GM12878 (cell line): Measurements from ENCODE around the gene PLB1. TPM values are rescaled to one million over a fixed set of nuclear protein-coding genes. Genes with fewer than 3 reads are reported as not detected.

Experiments
- ATAC-seq: fragments of 200-7000 bp; cut with Tn5 transposase; 3 replicates; pipeline ENCODE4 v1.9.1; 2020; ENCODE audit warnings: mild to moderate bottlenecking, moderate library complexity
- BruUV-seq: library from RNA; stranded (reverse); fragments of 400-500 nt; replicated peaks from 2 replicates; lab custom pipeline; 2021; lab: Mats Ljungman, UMichigan
- CTCF ChIA-PET: fragments of 300-600 bp; sonication (Branson Sonifier 250); formaldehyde crosslinking; extraction: SDS; loops from one replicate; lab custom pipeline; 2021; ENCODE audit warnings: inconsistent platforms; lab: Yijun Ruan, JAX
- POLR2A ChIA-PET: fragments of 350-600 bp; formaldehyde crosslinking; extraction: SDS; loops from one replicate; lab custom pipeline; 2021; ENCODE audit warnings: inconsistent platforms; lab: Charles Lee
- RAD21 ChIA-PET: fragments of 300-600 bp; sonication (Branson Sonifier 250); formaldehyde crosslinking; loops from one replicate; lab custom pipeline; 2023; ENCODE audit warnings: antibody characterized with exemption; ENCODE audit not compliant: unreplicated experiment; lab: Charles Lee
- SMC1A ChIA-PET: fragments of 300-600 bp; sonication (Branson Sonifier 250); formaldehyde crosslinking; loops from one replicate; lab custom pipeline; 2023; ENCODE audit not compliant: unreplicated experiment, uncharacterized antibody; lab: Charles Lee
- DNase-seq: peaks from one replicate; pipeline ENCODE4 v3.0.0-alpha.2; 2011; ENCODE audit warnings: low read depth, low spot score
- FAIRE-seq: peaks from 3 replicates; lab custom pipeline; 2011; peaks lifted over from hg19 to GRCh38; lab: Jason Lieb, UNC
- H2AFZ ChIP-seq: 2 replicates; pipeline ENCODE4 v1.6.0; 2011; ENCODE audit warnings: low read depth, low read length, control low read depth; ENCODE audit not compliant: control insufficient read depth
- H3K27ac ChIP-seq: 2 replicates; pipeline ENCODE4 v1.5.1; 2011; ENCODE audit warnings: control low read depth; ENCODE audit not compliant: control insufficient read depth, insufficient read depth
- H3K27me3 ChIP-seq, 2 experiments: replicated peaks in 1 of 2; 2 replicates each; pipeline versions ENCODE4 v1.6.0 to v1.6.1; 2011; ENCODE audit warnings: low read length in 1 of 2; ENCODE audit not compliant: control insufficient read depth in 2 of 2, insufficient read depth in 2 of 2
- H3K36me3 ChIP-seq, 2 experiments: 2 replicates each; pipeline ENCODE4 v1.5.1; 2011; ENCODE audit warnings: low read length in 1 of 2; ENCODE audit not compliant: control insufficient read depth in 2 of 2, insufficient read depth in 2 of 2
- H3K4me1 ChIP-seq: 2 replicates; pipeline ENCODE4 v1.6.1; 2011; ENCODE audit warnings: mild to moderate bottlenecking, low read length, moderate library complexity, mixed read lengths; ENCODE audit not compliant: control insufficient read depth, insufficient read depth
- H3K4me2 ChIP-seq: 2 replicates; pipeline ENCODE4 v1.6.0; 2011; ENCODE audit warnings: control low read depth; ENCODE audit not compliant: control insufficient read depth, insufficient read depth
- H3K4me3 ChIP-seq: fragments of 200-600 bp; sonication (generic); 2 replicates; pipeline ENCODE4 v1.5.1; 2016
- H3K79me2 ChIP-seq: 2 replicates; pipeline ENCODE4 v1.6.0; 2011; ENCODE audit warnings: low read length; ENCODE audit not compliant: control insufficient read depth, insufficient read depth
- H3K9ac ChIP-seq: 2 replicates; pipeline ENCODE4 v1.8.0; 2011; ENCODE audit warnings: low read length, control low read depth, mixed read lengths; ENCODE audit not compliant: control insufficient read depth, insufficient read depth
- H3K9me3 ChIP-seq: replicated peaks from 3 replicates; pipeline ENCODE4 v1.5.1; 2011; ENCODE audit warnings: mild to moderate bottlenecking, low read length; ENCODE audit not compliant: control insufficient read depth, insufficient read depth
- H4K20me1 ChIP-seq: 2 replicates; pipeline ENCODE4 v1.6.0; 2011; ENCODE audit not compliant: control insufficient read depth, insufficient read depth
- BHLHE40 ChIP-seq, 2 experiments: fragments of 450-650 bp in 1 of 2; IDR thresholded peaks; 2 replicates each; pipeline ENCODE4 v1.6.1; 2011 to 2017; ENCODE audit warnings: low read depth in 2 of 2, borderline replicate concordance in 1 of 2, improper control_type of control experiment in 1 of 2, low read length in 1 of 2, mild to moderate bottlenecking in 1 of 2
- CHD2 ChIP-seq: IDR thresholded peaks from 2 replicates; pipeline ENCODE4 v1.6.1; 2011; ENCODE audit warnings: low read depth, low read length, improper control_type of control experiment, borderline replicate concordance
- CREB1 ChIP-seq: IDR thresholded peaks from 2 replicates; pipeline ENCODE4 v1.6.1; 2012; ENCODE audit warnings: low read depth, mild to moderate bottlenecking, inconsistent platforms
- ESRRA ChIP-seq: IDR thresholded peaks from 2 replicates; pipeline ENCODE4 v1.6.1; 2012; ENCODE audit warnings: mild to moderate bottlenecking, low read length, improper control_type of control experiment
- FOS ChIP-seq: IDR thresholded peaks from 3 replicates; pipeline ENCODE4 v1.6.1; 2011; ENCODE audit warnings: borderline replicate concordance; ENCODE audit not compliant: insufficient read length; ENCODE audit errors: extremely low read depth
- FOXK2 ChIP-seq: fragments of 450-650 bp; IDR thresholded peaks from 2 replicates; pipeline ENCODE4 v1.6.1; 2017; ENCODE audit warnings: mild to moderate bottlenecking, moderate library complexity
- MTA2 ChIP-seq: fragments of 450-650 bp; IDR thresholded peaks from 2 replicates; pipeline ENCODE4 v1.6.1; 2016; ENCODE audit warnings: low read depth, mild to moderate bottlenecking, moderate library complexity
- RB1 ChIP-seq: fragments of 450-650 bp; formaldehyde crosslinking; IDR thresholded peaks from 2 replicates; pipeline ENCODE4 v1.6.1; 2017; ENCODE audit warnings: mild to moderate bottlenecking, borderline replicate concordance
- SMAD1 ChIP-seq: fragments of 450-650 bp; IDR thresholded peaks from 2 replicates; pipeline ENCODE4 v1.6.1; 2018; ENCODE audit warnings: mild to moderate bottlenecking, low read depth; ENCODE audit not compliant: partially characterized antibody
- SPI1 ChIP-seq: IDR thresholded peaks from 2 replicates; pipeline ENCODE4 v1.6.1; 2011; ENCODE audit warnings: low read depth, mild to moderate bottlenecking, low read length, moderate library complexity, borderline replicate concordance; ENCODE audit not compliant: insufficient read depth
- STAT3 ChIP-seq: IDR thresholded peaks from 2 replicates; pipeline ENCODE4 v1.6.1; 2011; ENCODE audit warnings: low read depth, low read length, improper control_type of control experiment
- ZNF24 ChIP-seq: fragments of 450-650 bp; IDR thresholded peaks from 2 replicates; pipeline ENCODE4 v1.6.1; 2017; ENCODE audit warnings: antibody characterized with exemption, mild to moderate bottlenecking
- WGBS: methylation state at CpG from one replicate; pipeline ENCODE4 v1.1.6; 2016; ENCODE audit warnings: low lambda C conversion rate; ENCODE audit not compliant: insufficient replicate concordance, insufficient coverage; ENCODE audit errors: missing lambda C conversion rate; 5-methylcytosine and 5-hydroxymethylcytosine counted together
- in situ Hi-C: fragments of 300-500 bp; cut with MboI; formaldehyde crosslinking; loops from 9 replicates; pipeline ENCODE4 v1.14.3; 2018; ENCODE audit warnings: mixed read lengths
- intact Hi-C: fragments of 100-400 bp; cut with micrococcal nuclease; formaldehyde crosslinking; loops from one replicate; pipeline ENCODE4 v1.14.2; 2022; ENCODE audit not compliant: unreplicated experiment
- polyA plus RNA-seq, 11 experiments: library from polyadenylated mRNA; depleted of rRNA in 4 of 11; unstranded in 6 of 11; stranded (reverse) in 5 of 11; fragments of >200 nt; fragmentation: Nextera tagmentation in 4 of 11; fragmentation: Illumina TruSeq in 1 of 11; extraction: Ambion mirVana in 4 of 11; extraction: Trizol in 1 of 11; gene quantifications; 1 replicate in 1 of 11; 2 replicates in 10 of 11; pipeline versions ENCODE4 v1.2.1 to v1.2.3, GENCODE V29; 2011 to 2016; ENCODE audit warnings: inconsistent platforms in 2 of 11, missing spikeins in 2 of 11, low read depth in 1 of 11
- total RNA-seq, 4 experiments: library from RNA; depleted of rRNA in 3 of 4; stranded (reverse); fragments of >200 nt in 3 of 4; fragmentation: Illumina TruSeq in 1 of 4; extraction: Trizol in 1 of 4; gene quantifications; 2 replicates each; pipeline versions ENCODE4 v1.2.1 to v1.2.3, GENCODE V29; 2013 to 2021
- TF ChIP-seq, protein P1 (sequence below): fragments of 450-650 bp; IDR thresholded peaks from 2 replicates; pipeline ENCODE4 v1.6.1; 2018; ENCODE audit warnings: mild to moderate bottlenecking, low read depth, moderate library complexity; ENCODE audit not compliant: partially characterized antibody
- TF ChIP-seq, protein P2 (sequence below): IDR thresholded peaks from 2 replicates; pipeline ENCODE4 v1.6.1; 2011; ENCODE audit warnings: borderline replicate concordance, low read depth, mild to moderate bottlenecking, moderate library complexity, mixed read lengths, low read length; ENCODE audit not compliant: insufficient read depth; ENCODE audit errors: extremely low read length

Gene PLB1
- total and polyA plus RNA-seq, 10 of the 15 experiments (the other 5 are each of a cell fraction or from before 2014, with no cell fraction given) = 0.03 to 0.49 (median 0.28) TPM

DNA sequence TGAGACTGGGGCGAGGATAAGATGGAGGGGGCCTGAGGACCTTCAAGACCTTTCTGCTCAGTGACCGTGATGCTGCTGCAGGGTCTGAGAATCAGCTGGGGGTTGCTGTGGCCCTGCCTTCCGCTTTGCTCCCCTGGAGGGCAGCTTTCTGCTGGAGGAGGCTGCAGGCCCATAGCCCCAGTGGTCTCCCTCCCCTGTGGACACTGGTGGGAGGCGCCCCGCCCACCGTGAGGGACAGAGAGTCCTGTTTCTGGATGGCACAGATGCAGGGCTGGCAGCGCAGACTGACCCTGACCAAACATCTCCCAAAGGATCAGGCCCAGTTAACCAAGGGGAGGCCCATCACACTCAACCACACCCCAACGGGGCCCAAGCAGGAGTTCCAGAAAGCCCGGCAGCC lies 42.8 kb downstream of the PLB1 start:
- Histone ChIP-seq H3K4me2 (no peak overlapping the region), H3K36me3 (no peaks in the 10 kb centered on the region), H3K27me3 (no peaks in the 10 kb centered on the region; a peak in 2 of 4 replicates), H2AFZ (peak overlapping the region; percentile 28), H3K9ac (no peak overlapping the region), H3K9me3 (no peaks in the 10 kb centered on the region), H4K20me1 (no peaks in the 10 kb centered on the region), H3K4me3 (no peak overlapping the region), H3K4me1 (peaks cover 4% of the 10 kb centered on the region; the same call in 1 of the 2 replicates), H3K27ac (no peak overlapping the region)
- in situ Hi-C loops (no loop called here), intact Hi-C loops (no loop called here)
- DNase-seq (no peak), FAIRE-seq (no peak), ATAC-seq (no peak)
- ChIA-PET CTCF (no interaction called here), SMC1A (no interaction called here), POLR2A (no interaction called here), RAD21 (no interaction called here)
- no TSS peak for BruUV-seq
- 28% methylated on average over 9 of the region's 9 CpGs for WGBS
- TF ChIP-seq FOXK2 (no peak), SMAD1 (no peak), ZNF24 (no peak), CHD2 (no peak)
- TF ChIP-seq, all 136 proteins: peak for 0
- H3K79me2 ChIP-seq = no peaks in the 10 kb centered on the region

DNA sequence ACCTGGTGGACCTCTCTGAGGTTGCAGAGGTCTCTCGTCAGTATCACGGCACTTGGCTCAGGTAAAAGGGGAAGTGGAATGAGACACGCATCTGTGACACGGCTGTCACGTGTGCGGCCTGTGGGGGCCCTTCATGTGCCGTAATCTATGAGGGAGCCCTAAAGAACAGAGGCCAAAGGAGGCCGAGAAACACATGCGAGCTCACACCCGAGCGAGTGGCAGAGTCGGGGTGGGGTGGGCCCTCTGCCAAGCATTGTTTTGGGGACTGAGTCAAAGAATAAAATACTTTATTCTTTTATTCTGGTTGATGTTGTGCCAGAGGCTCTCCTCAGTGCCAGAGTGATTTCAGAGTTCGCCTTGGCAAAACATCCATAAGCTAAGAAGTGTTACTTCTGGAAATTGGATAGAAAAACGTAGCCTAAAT lies 43.3 kb downstream of the PLB1 start:
- ChIA-PET POLR2A (no interaction called here), RAD21 (no interaction called here), CTCF (no interaction called here), SMC1A (no interaction called here)
- peaks cover 4% of the 10 kb centered on the region; the same call in 1 of the 2 replicates for H3K4me1 ChIP-seq
- no TSS peak for BruUV-seq
- FAIRE-seq (no peak), ATAC-seq (peak; percentile 59), DNase-seq (no peak)
- H3K36me3 ChIP-seq = no peaks in the 10 kb centered on the region
- H3K9me3 ChIP-seq = no peaks in the 10 kb centered on the region
- H3K27me3 ChIP-seq = no peaks in the 10 kb centered on the region; a peak in 2 of 4 replicates
- no peak overlapping the region for H3K9ac ChIP-seq
- H4K20me1 ChIP-seq = no peaks in the 10 kb centered on the region
- 19% methylated on average over 14 of the region's 14 CpGs for WGBS
- intact Hi-C loops (no loop called here), in situ Hi-C loops (no loop called here)
- no peak overlapping the region for H3K4me2 ChIP-seq
- no peak overlapping the region for H3K27ac ChIP-seq
- H3K79me2 ChIP-seq = no peaks in the 10 kb centered on the region
- H2AFZ ChIP-seq = peak overlapping the region; percentile 28; the same call in 1 of the 2 replicates
- TF ChIP-seq RB1 (no peak), FOS (no peak), CREB1 (peak; percentile 40; the same call in 1 of the 2 replicates), MTA2 (no peak), ESRRA (no peak), STAT3 (no peak), BHLHE40 (IDR thresholded peaks at IDR 0.05; ENCODE audit: borderline replicate concordance in 1 of 2, low read depth in 2 of 2, low read length in 1 of 2) (peak in 1 of 2 experiments; percentile 50; a peak in 2 of 4 replicates), SPI1 (peak; percentile 93)
- TF ChIP-seq, protein P1, sequence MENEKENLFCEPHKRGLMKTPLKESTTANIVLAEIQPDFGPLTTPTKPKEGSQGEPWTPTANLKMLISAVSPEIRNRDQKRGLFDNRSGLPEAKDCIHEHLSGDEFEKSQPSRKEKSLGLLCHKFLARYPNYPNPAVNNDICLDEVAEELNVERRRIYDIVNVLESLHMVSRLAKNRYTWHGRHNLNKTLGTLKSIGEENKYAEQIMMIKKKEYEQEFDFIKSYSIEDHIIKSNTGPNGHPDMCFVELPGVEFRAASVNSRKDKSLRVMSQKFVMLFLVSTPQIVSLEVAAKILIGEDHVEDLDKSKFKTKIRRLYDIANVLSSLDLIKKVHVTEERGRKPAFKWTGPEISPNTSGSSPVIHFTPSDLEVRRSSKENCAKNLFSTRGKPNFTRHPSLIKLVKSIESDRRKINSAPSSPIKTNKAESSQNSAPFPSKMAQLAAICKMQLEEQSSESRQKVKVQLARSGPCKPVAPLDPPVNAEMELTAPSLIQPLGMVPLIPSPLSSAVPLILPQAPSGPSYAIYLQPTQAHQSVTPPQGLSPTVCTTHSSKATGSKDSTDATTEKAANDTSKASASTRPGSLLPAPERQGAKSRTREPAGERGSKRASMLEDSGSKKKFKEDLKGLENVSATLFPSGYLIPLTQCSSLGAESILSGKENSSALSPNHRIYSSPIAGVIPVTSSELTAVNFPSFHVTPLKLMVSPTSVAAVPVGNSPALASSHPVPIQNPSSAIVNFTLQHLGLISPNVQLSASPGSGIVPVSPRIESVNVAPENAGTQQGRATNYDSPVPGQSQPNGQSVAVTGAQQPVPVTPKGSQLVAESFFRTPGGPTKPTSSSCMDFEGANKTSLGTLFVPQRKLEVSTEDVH = no peak
- TF ChIP-seq, protein P2, sequence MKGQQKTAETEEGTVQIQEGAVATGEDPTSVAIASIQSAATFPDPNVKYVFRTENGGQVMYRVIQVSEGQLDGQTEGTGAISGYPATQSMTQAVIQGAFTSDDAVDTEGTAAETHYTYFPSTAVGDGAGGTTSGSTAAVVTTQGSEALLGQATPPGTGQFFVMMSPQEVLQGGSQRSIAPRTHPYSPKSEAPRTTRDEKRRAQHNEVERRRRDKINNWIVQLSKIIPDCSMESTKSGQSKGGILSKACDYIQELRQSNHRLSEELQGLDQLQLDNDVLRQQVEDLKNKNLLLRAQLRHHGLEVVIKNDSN = peak; percentile 67
- no peak overlapping the region for H3K4me3 ChIP-seq
